GM12865 (cell line): Measurements from ENCODE around the gene GLRX5.

Source experiments
- DNase-seq: peaks from one replicate; pipeline ENCODE4 v3.0.0; 2010; ENCODE audit warnings: low read depth
- H3K4me3 ChIP-seq: 2 replicates; pipeline ENCODE4 v1.5.1; 2011; ENCODE audit warnings: mild to moderate bottlenecking, low read depth, low read length, control low read depth
- CTCF ChIP-seq: IDR thresholded peaks from 2 replicates; pipeline ENCODE4 v1.5.1; 2011; ENCODE audit warnings: low read length, control low read depth, low read depth, inconsistent platforms; ENCODE audit not compliant: insufficient read depth; ENCODE audit errors: missing control alignments

The GLRX5 gene

GRCh38 chr14:95533822-95534221 is 1.0 kb upstream of the GLRX5 start:
- peak; percentile 25 for DNase-seq
- TF ChIP-seq CTCF: no peak
- H3K4me3 ChIP-seq: peak overlapping the region; percentile 94

GRCh38 chr14:95535226-95536021 is 574 bp downstream of the GLRX5 start:
- peak; percentile 39 for DNase-seq
- TF ChIP-seq CTCF: no peak
- H3K4me3 ChIP-seq: peak overlapping the region; percentile 56

- DNase-seq: no peak
- no peak for TF ChIP-seq CTCF
Measured at GRCh38 chr14:95536036-95536593, 1.3 kb downstream of the GLRX5 start.

GRCh38 chr14:95536671-95537070 is 1.8 kb downstream of the GLRX5 start:
- no peak for DNase-seq
- no peak for TF ChIP-seq CTCF
- H3K4me3 ChIP-seq: peak overlapping the region; percentile 56

More at GRCh38 chr14:95536036-95536593, 1.3 kb downstream of the GLRX5 start:
- peak overlapping the region; percentile 56 for H3K4me3 ChIP-seq

GRCh38 chr14:95537298-95538089 is 2.6 kb downstream of the GLRX5 start:
- no peak overlapping the region for H3K4me3 ChIP-seq
- no peak for TF ChIP-seq CTCF
- DNase-seq: no peak

- DNase-seq: no peak
- H3K4me3 ChIP-seq: no peak overlapping the region
- no peak for TF ChIP-seq CTCF
Measured at GRCh38 chr14:95538801-95539509, 4.1 kb downstream of the GLRX5 start.
